CD4-positive, alpha-beta T cell treated with Interferon alpha-2 for 1 hour (primary cell): ENCODE measurements around the gene PSMA6.
A peak's percentile ranks its signal among the peaks of the same experiment; 100 is the strongest.
"Not testable (repeated sequence)": the region's sequence is repeated elsewhere in the genome, so short reads cannot be mapped to it uniquely, and the experiment has no call there.

Experiments used
- DNase-seq, 2 donors: peaks; one replicate each; pipeline ENCODE4 v3.0.0-alpha.2; 2020 to 2022

The PSMA6 gene

DNA sequence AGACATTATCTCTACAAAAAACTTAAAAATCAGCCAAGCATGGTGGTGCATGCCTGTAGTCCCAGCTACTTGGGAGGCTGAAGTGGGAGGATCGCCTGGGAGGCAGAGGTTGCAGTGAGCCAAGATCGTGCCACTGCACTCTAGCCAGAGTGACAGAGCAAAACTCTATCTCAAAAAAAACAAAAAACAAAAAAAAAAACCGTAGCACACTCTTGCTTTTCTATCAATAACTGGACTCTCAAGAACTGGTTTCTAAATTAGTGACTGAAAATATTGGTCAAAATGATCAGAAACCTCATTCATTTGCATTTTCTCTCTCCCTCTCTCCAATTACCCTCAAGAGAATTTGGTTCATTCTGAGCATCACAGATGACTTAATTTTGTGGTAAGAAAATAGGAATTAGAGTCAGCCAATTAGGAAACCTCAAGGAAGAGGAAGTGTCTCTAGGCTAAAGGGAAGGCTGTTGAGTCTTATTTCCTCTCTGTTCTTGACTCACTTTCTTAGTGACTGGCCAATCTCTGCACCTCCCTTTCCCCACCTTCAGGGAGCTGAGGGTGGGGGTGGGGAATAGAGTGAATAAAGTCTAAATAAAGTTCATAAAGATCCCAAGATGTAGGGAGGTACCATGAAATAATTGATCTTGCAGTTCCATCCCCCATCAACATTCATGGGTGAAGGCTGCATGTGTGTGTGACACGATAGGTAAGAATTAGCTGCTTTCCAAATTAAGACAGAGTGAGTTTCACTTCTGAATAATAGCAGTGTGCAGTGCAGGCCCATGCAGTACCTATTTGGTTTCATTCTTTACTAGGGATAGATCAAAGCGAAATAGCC, 6.8 kb upstream of the PSMA6 start:
- peak; percentile 28 to 50 for DNase-seq

- DNase-seq = peak in 1 of 2 donors; percentile 31
Measured at GRCh38 chr14:35286003-35286600, 6.1 kb upstream of the PSMA6 start.

DNA sequence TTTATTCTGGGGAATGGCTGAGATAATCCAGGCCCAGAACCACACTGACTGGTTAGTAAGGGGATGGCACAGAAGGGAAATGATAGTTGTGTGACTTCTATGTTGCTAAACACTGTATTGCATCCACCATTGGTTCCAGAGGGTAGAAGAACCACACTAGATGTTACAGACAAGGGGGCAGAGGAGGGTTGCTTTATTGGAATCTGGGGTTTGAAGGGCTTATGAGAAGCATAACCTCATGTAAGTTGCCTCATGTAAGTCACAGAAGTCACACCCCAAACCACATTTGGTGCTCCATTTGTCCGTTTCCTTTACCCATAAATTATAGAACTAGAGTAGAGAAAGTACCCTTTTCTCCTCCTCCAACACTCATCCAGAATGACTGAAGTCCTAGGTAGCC, 5.5 kb upstream of the PSMA6 start:
- DNase-seq = peak; percentile 38 to 61

DNA sequence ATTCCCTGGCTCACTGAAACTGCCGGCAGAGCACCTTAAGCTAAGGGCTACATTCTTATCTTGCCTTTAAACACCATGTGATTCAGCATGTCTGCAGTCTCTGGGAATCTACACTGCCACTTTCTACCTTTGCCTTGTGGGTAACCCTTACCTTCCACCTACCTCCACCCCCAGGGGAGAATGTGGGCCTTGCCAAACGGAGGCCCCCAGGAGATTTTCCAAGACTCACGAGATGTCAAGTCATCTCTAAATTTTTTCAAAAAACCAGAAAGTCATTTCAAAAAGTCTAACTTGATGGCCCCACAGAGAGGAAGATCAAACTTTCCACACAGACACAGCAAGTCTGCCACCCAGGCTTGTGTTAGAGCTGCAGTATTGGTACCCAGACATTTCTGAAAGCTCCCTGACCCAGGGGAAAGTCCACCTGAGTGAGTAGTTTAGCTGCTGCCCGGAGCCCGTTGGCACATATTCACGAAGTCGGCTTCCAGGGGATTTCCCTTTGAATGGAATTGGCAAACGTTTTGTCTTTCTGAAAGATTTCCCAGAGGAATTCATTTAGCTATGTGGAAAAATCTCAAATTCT, 4.7 kb upstream of the PSMA6 start:
- peak; percentile 9 to 34 for DNase-seq

DNA sequence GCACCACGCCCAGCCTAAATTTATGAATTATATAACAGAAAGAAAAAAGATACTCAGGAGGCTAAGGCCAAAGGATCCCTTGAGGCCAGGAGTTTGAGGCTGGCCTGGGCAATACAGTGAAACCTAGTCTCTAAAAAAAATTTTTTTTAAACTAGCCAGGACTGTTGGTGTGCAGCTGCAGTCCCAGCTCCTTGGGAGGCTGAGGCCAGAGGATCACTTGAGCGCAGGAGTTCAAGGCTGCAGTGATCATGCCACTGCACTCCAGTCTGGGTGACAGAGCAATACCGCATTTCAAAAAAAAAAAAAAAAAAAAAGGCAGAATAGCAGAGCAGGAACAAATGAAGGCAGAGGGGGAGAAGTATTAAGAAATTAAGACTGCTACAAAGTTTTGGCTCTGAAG, 2.6 kb upstream of the PSMA6 start:
- no peak for DNase-seq

GRCh38 chr14:35292770-35293561, 784 bp downstream of the PSMA6 start:
- peak in 1 of 2 donors; percentile 26 for DNase-seq

DNA sequence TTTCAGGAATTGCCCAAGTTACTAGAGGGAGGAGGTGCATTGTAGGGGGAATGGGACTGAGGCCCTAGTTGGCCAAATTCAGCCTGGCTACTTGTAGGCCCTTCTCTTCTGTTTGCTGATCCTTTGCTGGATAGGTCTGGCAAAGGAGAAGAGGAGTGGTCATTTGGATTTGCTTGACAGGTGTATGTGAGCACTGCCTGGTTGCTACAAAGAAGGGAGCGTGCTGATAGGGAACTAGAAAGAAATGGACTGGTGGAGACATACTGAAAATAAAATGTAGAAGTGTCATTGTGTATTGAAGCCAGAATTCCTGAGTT, 3.6 kb downstream of the PSMA6 start:
- no peak for DNase-seq

DNA sequence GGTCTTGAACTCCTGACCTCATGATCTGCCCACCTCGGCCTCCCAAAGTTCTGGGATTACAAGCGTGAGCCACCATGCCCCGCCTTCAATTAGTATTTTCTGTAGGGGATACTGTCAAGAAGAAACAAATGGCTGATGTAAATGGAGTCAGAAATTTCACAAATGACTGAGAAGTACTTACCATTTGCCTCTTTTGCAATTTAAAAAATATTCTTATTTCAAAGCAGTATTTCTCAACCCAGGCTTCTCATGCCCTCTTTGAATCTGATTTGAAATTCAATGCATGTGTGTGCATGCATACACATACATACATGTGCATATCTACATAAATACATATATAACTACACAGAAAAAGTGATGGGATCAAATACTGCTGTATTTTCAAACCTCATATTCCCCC, 4.4 kb downstream of the PSMA6 start:
- no peak for DNase-seq

- DNase-seq = no peak
Measured at GRCh38 chr14:35297706-35298105, 5.5 kb downstream of the PSMA6 start.

DNA sequence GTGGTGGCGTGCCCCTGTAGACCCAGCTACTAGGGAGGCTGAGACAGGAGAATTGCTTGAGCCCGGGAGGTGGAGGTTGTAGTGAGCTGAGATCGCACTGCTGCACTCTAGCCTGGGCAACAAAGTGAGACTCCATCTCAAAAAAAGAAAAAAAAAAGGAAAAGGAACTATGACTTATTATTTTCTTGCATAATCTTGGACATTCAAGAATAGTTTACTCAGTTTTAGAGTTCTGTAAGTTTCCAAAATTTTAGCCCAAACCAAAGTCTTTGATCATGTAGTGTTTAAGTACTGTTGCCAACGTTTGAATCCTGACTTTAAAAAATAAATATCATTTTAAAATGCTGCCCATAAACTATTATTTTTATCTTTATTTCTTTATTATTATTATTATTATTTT, 6.2 kb downstream of the PSMA6 start:
- no peak for DNase-seq

DNA sequence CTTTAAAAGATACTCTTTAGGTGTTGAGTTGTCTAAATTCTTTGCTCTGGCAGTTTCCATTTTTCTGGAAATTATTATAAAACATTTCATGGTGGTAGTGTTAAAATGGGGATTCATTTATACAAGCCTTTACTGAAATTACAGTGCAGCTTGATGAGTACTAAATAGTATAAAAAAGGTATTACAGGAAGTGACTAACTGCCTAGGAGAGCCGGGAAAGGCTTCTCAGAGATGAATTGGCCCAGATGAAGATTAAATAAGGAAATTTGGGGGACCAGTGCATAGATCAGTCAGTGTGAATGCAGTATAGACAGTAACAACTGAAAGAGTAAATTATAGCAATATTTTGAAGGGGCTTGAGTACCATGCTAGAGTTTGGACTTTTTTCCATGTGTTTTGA, 7.5 kb downstream of the PSMA6 start:
- no peak for DNase-seq

DNA sequence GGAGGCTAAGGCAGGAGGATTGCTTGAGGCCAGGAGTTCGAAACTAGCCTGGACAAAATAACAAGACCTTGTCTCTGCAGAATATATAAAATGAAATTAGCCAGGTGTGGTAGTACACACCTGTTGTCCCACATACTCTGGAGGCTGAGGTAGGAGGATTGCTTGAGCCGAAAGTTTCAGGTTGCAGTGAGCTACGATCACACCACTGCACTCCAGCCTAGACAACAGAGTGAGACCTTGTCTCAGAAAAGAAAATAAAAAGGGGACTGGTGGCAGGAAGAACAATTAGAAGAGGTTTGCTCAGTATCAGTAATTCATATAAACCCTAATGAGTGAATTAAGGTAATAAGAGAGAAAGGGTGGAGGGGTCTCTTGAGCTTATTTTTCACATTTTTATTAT, 8.0 kb downstream of the PSMA6 start:
- DNase-seq = no peak

DNA sequence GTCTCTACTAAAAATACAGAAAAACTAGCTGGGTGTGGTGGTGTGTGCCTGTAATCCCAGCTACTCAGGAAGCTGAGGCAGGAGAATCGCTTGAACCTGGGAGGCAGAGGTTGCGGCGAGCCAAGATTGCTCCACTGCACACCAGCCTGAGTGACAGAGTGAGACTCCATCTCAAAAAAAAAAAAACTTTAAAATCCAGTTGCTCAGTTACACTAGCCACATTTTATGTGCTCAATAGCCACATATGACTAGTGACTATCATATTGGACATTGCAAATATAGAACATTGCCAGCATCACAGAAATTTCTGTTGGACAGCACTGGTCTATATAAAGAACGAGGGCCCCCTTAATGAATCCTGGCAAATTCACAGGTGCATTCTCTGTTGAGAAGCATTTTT, 9.2 kb downstream of the PSMA6 start:
- DNase-seq = not testable (repeated sequence)

DNA sequence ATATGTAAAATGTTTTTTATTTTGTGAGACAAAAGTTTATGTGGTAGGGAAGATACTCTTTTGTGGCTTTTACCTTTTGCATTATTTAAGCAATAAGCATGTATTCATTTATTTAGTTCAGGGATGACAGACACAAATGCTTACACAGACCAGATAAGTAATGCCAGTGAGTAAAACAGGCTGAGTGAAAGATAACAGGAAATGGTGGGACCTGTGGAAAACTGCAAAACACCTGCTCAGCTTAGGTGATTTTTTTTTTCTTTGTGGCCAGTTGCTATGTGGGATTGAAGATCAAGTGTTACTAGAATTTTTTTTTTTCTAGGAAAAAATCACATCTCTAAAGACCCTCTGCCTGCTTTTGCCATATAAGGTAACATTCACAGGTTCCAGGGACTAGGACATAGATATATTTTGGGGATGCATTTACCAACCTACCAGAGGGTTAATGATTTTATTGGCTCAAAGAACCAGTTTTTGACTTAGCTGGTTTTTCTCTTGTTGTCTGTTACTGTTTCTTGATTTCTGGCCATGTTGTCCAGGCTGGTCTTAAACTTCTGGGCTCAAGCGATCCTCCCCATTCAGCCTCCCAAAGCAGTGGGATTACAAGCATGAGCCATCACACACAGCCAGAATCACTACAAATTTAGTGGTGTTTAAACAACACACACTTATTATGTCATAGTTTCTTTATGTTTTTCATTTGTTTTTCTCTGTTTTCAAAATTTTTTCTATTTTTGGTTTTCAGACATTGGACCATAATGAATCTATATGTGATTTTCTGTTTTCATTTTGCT, 9.8 kb downstream of the PSMA6 start:
- DNase-seq = no peak

DNA sequence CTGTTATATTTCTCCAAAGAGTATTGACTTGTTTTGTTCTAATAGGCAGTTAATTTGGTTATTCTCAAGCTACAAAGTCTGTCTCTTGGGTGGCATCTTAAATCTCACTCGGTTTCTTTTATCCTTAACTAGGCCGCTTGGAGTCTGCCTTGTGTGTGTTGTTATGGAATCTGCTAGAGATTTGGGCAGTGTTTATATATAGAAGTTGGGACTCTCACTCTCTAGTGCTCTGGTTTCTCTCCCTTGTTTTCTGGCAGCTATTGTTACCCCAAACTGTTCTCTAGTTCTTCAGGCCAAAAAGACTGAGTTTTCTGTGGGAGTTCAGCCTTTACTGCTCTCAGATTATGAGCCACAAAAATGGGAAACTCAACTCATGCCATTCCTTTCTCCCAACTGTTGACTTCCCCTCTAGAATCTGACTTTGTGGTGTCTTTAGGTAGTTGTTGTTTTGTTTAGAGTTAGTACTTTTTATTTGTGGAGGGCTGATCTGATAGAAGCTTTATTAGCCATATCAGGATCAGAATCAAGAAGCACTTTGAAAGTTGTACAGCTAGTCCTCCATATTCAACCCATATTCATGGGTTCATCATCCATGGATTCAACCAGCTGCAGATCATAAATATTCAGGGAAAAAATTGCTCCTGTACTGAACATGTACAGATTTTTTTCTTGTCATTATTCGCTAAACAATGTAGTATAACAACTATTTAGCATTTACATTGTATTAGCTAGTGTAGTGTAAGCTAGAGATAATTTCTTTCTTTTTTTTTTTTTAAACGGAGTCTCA, 11.2 kb downstream of the PSMA6 start:
- no peak for DNase-seq

GRCh38 chr14:35304812-35305462, 12.8 kb downstream of the PSMA6 start:
- no peak for DNase-seq

GRCh38 chr14:35305633-35306032, 13.5 kb downstream of the PSMA6 start:
- DNase-seq = no peak

- no peak for DNase-seq
Measured at GRCh38 chr14:35306114-35306513, 13.9 kb downstream of the PSMA6 start.

- no peak for DNase-seq
Measured at GRCh38 chr14:35317820-35318219, 25.6 kb downstream of the PSMA6 start.

GRCh38 chr14:35319509-35319908, 27.3 kb downstream of the PSMA6 start:
- no peak for DNase-seq

DNA sequence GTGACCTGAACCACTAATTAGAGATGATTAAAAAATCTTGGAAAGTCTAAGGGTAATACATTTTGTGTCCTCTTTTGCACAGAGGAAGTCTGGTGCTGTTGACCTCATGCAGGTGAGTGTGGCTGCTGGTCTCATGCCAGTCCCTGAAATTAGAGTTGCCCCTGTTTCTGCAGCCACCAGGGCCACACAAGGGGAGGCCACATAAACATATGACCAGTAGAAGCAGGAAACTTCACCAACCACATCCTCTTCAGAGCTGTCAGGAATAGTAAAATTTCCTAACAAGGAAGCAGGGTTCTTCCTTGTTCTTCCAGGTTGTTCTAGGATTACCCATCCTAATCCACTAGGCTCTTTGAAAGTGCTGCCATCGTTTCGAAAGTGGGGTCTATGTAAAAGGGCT, 28.3 kb downstream of the PSMA6 start:
- DNase-seq = no peak
